Parathyroid adenoma (tissue), 2 donors: ENCODE data around the gene PLEKHM1.
A peak's percentile ranks its signal among the peaks of the same experiment; 100 is the strongest.

ENCODE experiments used
- H2AFZ ChIP-seq: fragments of 300-600 bp; sonication (generic); one replicate; pipeline ENCODE4 v1.7.0; 2017; ENCODE audit warnings: antibody characterized with exemption, mild to moderate bottlenecking
- H3K27ac ChIP-seq: fragments of 300-600 bp; sonication (generic); one replicate; pipeline ENCODE4 v1.7.0; 2017
- H3K27me3 ChIP-seq: fragments of 300-600 bp; sonication (generic); one replicate; pipeline ENCODE4 v1.7.0; 2017; ENCODE audit warnings: low read length; ENCODE audit not compliant: control insufficient read depth, insufficient read depth
- H3K36me3 ChIP-seq: fragments of 300-600 bp; sonication (generic); one replicate; pipeline ENCODE4 v1.7.0; 2017; ENCODE audit warnings: low read length; ENCODE audit not compliant: control insufficient read depth, insufficient read depth
- H3K4me1 ChIP-seq: fragments of 300-600 bp; sonication (generic); one replicate; pipeline ENCODE4 v1.7.0; 2017; ENCODE audit warnings: control low read depth
- H3K4me2 ChIP-seq: fragments of 300-600 bp; sonication (generic); one replicate; pipeline ENCODE4 v1.7.0; 2017; ENCODE audit warnings: low read length
- H3K4me3 ChIP-seq: fragments of 300-600 bp; sonication (generic); one replicate; pipeline ENCODE4 v1.7.0; 2017; ENCODE audit warnings: low read depth, low read length
- H3K79me2 ChIP-seq: fragments of 300-600 bp; sonication (generic); one replicate; pipeline ENCODE4 v1.7.0; 2017; ENCODE audit warnings: control low read depth
- H3K9ac ChIP-seq: fragments of 300-600 bp; sonication (generic); one replicate; pipeline ENCODE4 v1.7.0; 2017; ENCODE audit warnings: mild to moderate bottlenecking
- H3K9me3 ChIP-seq: fragments of 300-600 bp; sonication (generic); one replicate; pipeline ENCODE4 v1.7.0; 2017; ENCODE audit warnings: low read length; ENCODE audit not compliant: control insufficient read depth
- TF ChIP-seq, protein P1 (sequence below): fragments of 300-600 bp; sonication (generic); IDR thresholded peaks from one replicate; pipeline ENCODE4 v1.7.0; 2017; ENCODE audit warnings: antibody characterized with exemption, mild to moderate bottlenecking
- donor health status: primary hyperparathyroidism.

Gene PLEKHM1

GRCh38 chr17:45408611-45409421 lies 81.7 kb downstream of the PLEKHM1 start:
- Histone ChIP-seq H3K36me3 (no peaks in the 10 kb centered on the region), H3K27ac (no peak overlapping the region), H3K4me2 (peak overlapping the region; percentile 6), H3K4me1 (no peaks in the 10 kb centered on the region), H2AFZ (no peak overlapping the region), H3K9ac (no peak overlapping the region), H3K27me3 (no peaks in the 10 kb centered on the region), H3K79me2 (peaks cover 29% of the 10 kb centered on the region), H3K4me3 (no peak overlapping the region), H3K9me3 (no peaks in the 10 kb centered on the region)
- TF ChIP-seq, protein P1, sequence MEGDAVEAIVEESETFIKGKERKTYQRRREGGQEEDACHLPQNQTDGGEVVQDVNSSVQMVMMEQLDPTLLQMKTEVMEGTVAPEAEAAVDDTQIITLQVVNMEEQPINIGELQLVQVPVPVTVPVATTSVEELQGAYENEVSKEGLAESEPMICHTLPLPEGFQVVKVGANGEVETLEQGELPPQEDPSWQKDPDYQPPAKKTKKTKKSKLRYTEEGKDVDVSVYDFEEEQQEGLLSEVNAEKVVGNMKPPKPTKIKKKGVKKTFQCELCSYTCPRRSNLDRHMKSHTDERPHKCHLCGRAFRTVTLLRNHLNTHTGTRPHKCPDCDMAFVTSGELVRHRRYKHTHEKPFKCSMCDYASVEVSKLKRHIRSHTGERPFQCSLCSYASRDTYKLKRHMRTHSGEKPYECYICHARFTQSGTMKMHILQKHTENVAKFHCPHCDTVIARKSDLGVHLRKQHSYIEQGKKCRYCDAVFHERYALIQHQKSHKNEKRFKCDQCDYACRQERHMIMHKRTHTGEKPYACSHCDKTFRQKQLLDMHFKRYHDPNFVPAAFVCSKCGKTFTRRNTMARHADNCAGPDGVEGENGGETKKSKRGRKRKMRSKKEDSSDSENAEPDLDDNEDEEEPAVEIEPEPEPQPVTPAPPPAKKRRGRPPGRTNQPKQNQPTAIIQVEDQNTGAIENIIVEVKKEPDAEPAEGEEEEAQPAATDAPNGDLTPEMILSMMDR = no peak

DNA sequence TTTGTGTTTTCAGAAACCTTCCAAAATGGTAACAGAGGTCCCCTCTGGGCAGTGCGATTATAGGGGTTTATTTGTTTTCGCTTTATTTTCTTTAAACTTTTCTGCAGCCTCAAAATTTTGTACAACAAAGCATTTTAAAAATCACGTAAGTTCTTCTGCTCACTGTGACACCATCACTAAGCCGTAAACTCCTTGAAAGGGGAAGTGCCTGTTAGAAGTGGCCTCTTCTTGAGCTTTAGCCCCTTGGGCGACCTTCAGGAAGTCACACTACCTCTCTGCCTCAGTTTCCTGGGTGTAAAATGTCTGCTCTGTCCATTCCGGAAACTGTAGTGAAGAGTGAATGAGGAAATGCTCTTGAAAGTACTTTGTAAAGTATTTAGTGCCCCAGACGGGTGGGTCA lies 84.4 kb downstream of the PLEKHM1 start:
- H3K79me2 ChIP-seq = peaks cover 8% of the 10 kb centered on the region
- H2AFZ ChIP-seq = no peak overlapping the region
- H3K4me2 ChIP-seq = no peak overlapping the region
- H3K9me3 ChIP-seq = no peaks in the 10 kb centered on the region
- no peak overlapping the region for H3K9ac ChIP-seq
- no peak overlapping the region for H3K4me3 ChIP-seq
- H3K4me1 ChIP-seq = no peaks in the 10 kb centered on the region
- no peaks in the 10 kb centered on the region for H3K36me3 ChIP-seq
- TF ChIP-seq, protein P1 = no peak
- no peaks in the 10 kb centered on the region for H3K27me3 ChIP-seq
- H3K27ac ChIP-seq = no peak overlapping the region

DNA sequence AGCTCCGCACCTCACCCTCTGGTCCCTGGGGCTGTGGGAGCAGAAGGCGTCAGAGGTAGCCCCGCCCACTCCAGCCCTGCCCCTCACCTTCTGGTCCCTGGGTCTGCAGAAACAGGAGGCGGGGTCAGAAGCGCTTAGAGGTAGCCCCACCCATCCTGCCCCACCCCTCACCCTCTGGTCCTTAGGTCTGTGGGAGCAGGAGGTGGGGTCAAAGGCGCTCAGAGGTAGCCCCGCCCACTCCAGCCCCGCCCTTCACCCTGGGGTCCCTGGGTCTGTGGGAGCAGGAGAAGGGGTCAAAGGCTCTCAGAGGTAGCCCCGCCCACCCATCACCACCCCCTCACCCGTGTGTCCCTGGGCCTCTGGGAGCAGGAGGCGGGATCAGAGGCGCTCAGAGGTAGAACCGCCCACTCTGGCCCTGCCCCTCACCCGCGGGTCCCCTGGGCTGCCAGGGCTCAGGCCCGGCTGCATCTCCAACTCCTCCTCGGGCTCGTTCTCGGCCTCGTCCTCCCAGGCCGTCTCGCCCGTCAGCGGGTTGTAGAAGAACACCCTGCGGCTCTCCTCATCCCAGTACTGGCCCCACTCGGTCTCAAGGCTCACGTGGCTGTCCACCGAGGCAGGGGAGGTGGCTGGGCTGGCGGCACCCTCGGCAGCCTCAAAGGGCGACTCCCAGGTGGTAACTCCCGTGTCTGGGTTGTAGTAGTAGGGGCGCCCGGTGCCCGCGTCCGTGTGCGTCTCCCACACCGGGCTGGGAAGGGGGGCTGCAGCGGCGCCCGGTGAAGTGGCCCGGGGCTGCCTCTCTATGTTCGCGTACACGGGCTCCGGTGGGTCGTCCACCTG lies 85.1 kb downstream of the PLEKHM1 start:
- H3K27me3 ChIP-seq = no peaks in the 10 kb centered on the region
- H3K9ac ChIP-seq = no peak overlapping the region
- no peak overlapping the region for H3K4me3 ChIP-seq
- H3K4me2 ChIP-seq = no peak overlapping the region
- TF ChIP-seq, protein P1 = no peak
- no peaks in the 10 kb centered on the region for H3K4me1 ChIP-seq
- no peaks in the 10 kb centered on the region for H3K36me3 ChIP-seq
- no peak overlapping the region for H2AFZ ChIP-seq
- no peak overlapping the region for H3K27ac ChIP-seq
- H3K79me2 ChIP-seq = peaks cover 3% of the 10 kb centered on the region
- no peaks in the 10 kb centered on the region for H3K9me3 ChIP-seq

DNA sequence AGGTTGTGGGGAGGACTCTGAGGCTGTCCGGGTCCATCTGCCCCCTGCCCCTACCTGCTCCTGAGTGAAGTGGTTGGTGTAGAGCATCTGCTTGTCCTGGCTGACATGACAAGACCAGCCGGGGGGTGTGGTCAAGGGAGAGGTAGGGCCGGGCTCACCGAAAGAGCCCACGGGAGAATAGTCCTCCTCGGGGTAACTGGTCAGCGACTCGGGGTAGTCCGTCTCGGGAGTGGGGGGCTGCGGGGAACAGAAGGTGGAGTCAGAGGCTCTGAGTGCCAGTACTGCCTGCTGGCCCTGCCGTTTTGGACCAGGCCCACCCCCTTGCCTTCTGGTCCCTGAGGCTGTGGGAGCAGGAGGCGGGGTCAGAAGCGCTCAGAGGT lies 85.7 kb downstream of the PLEKHM1 start:
- Histone ChIP-seq H3K79me2 (peaks cover under 1% of the 10 kb centered on the region), H3K36me3 (no peaks in the 10 kb centered on the region), H3K4me2 (no peak overlapping the region), H3K4me1 (no peaks in the 10 kb centered on the region), H3K4me3 (no peak overlapping the region), H3K27me3 (no peaks in the 10 kb centered on the region), H2AFZ (no peak overlapping the region), H3K9me3 (no peaks in the 10 kb centered on the region), H3K27ac (no peak overlapping the region), H3K9ac (no peak overlapping the region)
- TF ChIP-seq, protein P1 = no peak
